Breast epithelium (tissue), 3 donors: Measurements from ENCODE around the gene PDS5A.

Experiments used
- CTCF ChIP-seq, 3 donors: fragments of 450-650 bp; IDR thresholded peaks; one replicate each; pipeline ENCODE4 v1.5.1; 2016 to 2017; ENCODE audit warnings: antibody characterized with exemption in 3 of 3, mild to moderate bottlenecking in 3 of 3, moderate library complexity in 3 of 3
- POLR2A ChIP-seq: fragments of 450-650 bp; IDR thresholded peaks from one replicate; pipeline ENCODE4 v1.6.1; 2016; ENCODE audit warnings: antibody characterized with exemption, mild to moderate bottlenecking, moderate library complexity
- POLR2AphosphoS5 ChIP-seq, 3 donors: sonication (generic); formaldehyde crosslinking; IDR thresholded peaks; one replicate each; pipeline ENCODE4 v1.6.1; 2017; ENCODE audit warnings: antibody characterized with exemption in 3 of 3

- TF ChIP-seq CTCF (IDR thresholded peaks at IDR 0.05): no peak
- TF ChIP-seq POLR2A: no peak
- TF ChIP-seq POLR2AphosphoS5 (IDR thresholded peaks at IDR 0.05): no peak
Observed at GRCh38 chr4:39892988-39893692, 84.6 kb downstream of the PDS5A start.
